GM19452 (cell line): ENCODE data around the gene NSF.

Source experiments
- ATAC-seq: cut with Tn5 transposase; IDR thresholded peaks from one replicate; pipeline ENCODE4 v1.9.1; 2021; ENCODE audit not compliant: unreplicated experiment

The NSF gene

GRCh38 chr17:46796524-46796923 lies 206.1 kb downstream of the NSF start:
- ATAC-seq = no peak

GRCh38 chr17:46796956-46797530 lies 206.6 kb downstream of the NSF start:
- ATAC-seq = no peak

- no peak for ATAC-seq
These were observed 210.1 kb downstream of the NSF start for GRCh38 chr17:46800573-46800972.

- no peak for ATAC-seq
These were observed 212.3 kb downstream of the NSF start for GRCh38 chr17:46802800-46803199.

- no peak for ATAC-seq
These were observed 213.1 kb downstream of the NSF start for GRCh38 chr17:46803544-46803943.

- no peak for ATAC-seq
These were observed 215.3 kb downstream of the NSF start for GRCh38 chr17:46805771-46806170.
